VCaP (cell line): ENCODE data around the gene SMIM45.

Experiments used
- H3K27ac ChIP-seq: fragments of 450-650 bp; 2 replicates; pipeline ENCODE4 v1.5.1; 2017
- CTCF ChIP-seq: fragments of 450-650 bp; conservative IDR thresholded peaks from 2 replicates; pipeline ENCODE4 v1.5.1; 2017; ENCODE audit warnings: mild to moderate bottlenecking, moderate library complexity

The SMIM45 gene

GRCh38 chr22:41925783-41926460, 26.0 kb upstream of the SMIM45 start:
- peak; percentile 96 for TF ChIP-seq CTCF
- peak overlapping the region; percentile 10; the same call in 1 of the 2 replicates for H3K27ac ChIP-seq

GRCh38 chr22:41927813-41928212, 24.1 kb upstream of the SMIM45 start:
- TF ChIP-seq CTCF: no peak
- H3K27ac ChIP-seq: no peak overlapping the region

- no peak for TF ChIP-seq CTCF
- no peak overlapping the region for H3K27ac ChIP-seq
These were observed 23.1 kb upstream of the SMIM45 start for GRCh38 chr22:41928593-41929417.

GRCh38 chr22:41929418-41929810, 22.5 kb upstream of the SMIM45 start:
- no peak for TF ChIP-seq CTCF
- H3K27ac ChIP-seq: no peak overlapping the region

GRCh38 chr22:41931701-41932269, 20.2 kb upstream of the SMIM45 start:
- TF ChIP-seq CTCF: no peak
- H3K27ac ChIP-seq: no peak overlapping the region

- H3K27ac ChIP-seq: no peak overlapping the region
- no peak for TF ChIP-seq CTCF
These were observed 19.6 kb upstream of the SMIM45 start for GRCh38 chr22:41932353-41932752.

- no peak overlapping the region for H3K27ac ChIP-seq
- no peak for TF ChIP-seq CTCF
These were observed 18.4 kb upstream of the SMIM45 start for GRCh38 chr22:41933411-41934177.
